Esophagus muscularis mucosa (tissue), 4 donors: Measurements from ENCODE around the gene CTTNBP2.

Experiments used
- EP300 ChIP-seq: sonication (generic); formaldehyde crosslinking; IDR thresholded peaks from one replicate; pipeline ENCODE4 v1.6.1; 2017; ENCODE audit warnings: antibody characterized with exemption
- POLR2A ChIP-seq: fragments of 450-650 bp; IDR thresholded peaks from one replicate; pipeline ENCODE4 v1.6.1; 2017; ENCODE audit warnings: antibody characterized with exemption, moderate library complexity, mild to moderate bottlenecking, low read depth
- TF ChIP-seq, protein P1 (sequence below), 3 experiments: fragments of 200-600 bp in 2 of 3; fragments of 450-650 bp in 1 of 3; sonication (generic) in 2 of 3; IDR thresholded peaks; one replicate each; pipeline ENCODE4 v1.5.1; 2017 to 2019; ENCODE audit warnings: antibody characterized with exemption in 3 of 3, mild to moderate bottlenecking in 2 of 3, moderate library complexity in 1 of 3

- no peak for TF ChIP-seq EP300
- TF ChIP-seq, protein P1, sequence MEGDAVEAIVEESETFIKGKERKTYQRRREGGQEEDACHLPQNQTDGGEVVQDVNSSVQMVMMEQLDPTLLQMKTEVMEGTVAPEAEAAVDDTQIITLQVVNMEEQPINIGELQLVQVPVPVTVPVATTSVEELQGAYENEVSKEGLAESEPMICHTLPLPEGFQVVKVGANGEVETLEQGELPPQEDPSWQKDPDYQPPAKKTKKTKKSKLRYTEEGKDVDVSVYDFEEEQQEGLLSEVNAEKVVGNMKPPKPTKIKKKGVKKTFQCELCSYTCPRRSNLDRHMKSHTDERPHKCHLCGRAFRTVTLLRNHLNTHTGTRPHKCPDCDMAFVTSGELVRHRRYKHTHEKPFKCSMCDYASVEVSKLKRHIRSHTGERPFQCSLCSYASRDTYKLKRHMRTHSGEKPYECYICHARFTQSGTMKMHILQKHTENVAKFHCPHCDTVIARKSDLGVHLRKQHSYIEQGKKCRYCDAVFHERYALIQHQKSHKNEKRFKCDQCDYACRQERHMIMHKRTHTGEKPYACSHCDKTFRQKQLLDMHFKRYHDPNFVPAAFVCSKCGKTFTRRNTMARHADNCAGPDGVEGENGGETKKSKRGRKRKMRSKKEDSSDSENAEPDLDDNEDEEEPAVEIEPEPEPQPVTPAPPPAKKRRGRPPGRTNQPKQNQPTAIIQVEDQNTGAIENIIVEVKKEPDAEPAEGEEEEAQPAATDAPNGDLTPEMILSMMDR (IDR thresholded peaks at IDR 0.05), result no peak
- no peak for TF ChIP-seq POLR2A
Observed at GRCh38 chr7:117772421-117772820, 100.8 kb downstream of the CTTNBP2 start.
